Measurements from ENCODE around the gene ACIN1. TPM values are rescaled to one million over a fixed set of nuclear protein-coding genes. Genes with fewer than 3 reads are reported as not detected.

Gene ACIN1
- total RNA-seq, result 65.8 and 66.5 TPM in 2 replicates

GRCh38 chr14:23094666-23095195 is at the start of gene ACIN1:
Gene ACIN1 (minus strand): TSS chr14:23095136. CDS start chr14:23095112, 24 bp downstream.

DNA sequence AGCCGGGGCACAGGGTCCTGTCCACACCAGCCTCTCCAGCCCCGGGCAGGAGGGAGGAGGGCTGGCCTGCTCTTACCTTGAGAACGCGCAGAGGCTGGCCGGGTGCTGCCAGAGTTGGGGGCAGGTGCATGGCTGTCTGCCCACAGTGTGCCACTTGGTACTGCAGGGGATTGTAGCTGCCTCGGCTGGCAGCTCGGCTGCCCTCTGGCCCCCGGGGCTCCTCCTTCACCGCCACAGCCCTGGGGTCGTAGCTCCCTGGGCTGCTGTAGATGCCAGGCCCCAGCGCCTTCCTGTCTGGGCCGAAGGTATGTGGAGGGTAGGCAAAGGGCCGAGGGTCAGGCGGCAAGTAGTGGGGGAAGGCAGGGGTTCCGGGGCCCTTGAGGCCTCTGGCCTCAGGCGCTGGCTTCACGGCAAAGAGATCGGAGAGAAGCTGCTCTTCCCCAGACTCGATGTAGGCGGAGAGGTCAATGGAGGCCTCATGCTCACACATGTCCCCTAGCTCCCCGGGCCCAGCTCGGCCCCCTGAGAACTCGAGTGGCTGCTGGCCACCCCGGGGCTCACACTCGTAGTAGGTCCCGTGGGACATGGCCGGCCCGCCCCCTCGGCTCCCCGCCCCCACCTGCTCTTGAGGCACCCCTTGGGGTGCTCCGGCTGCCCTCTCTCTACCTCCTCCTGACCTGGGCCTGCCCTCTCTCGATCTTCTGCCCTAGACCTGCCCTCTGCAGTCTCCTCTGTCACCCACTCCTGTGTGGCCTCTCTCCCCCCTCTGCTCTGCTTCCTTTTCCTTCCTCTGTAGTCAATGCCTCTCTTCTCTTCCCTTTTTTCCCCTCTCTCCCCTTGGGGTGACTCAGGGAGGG is 23.8 kb upstream of the ACIN1 start, which contains the start of gene CEBPE:
TSS of gene CEBPE (minus strand) at position 750 of the 857 bp plus-strand sequence. CDS start at position 586, 164 bp downstream.

GRCh38 chr14:23104591-23105347 is 9.8 kb upstream of the ACIN1 start, which contains the start of gene CIROP:
Gene CIROP (minus strand): TSS chr14:23104989. CDS start chr14:23104920, 69 bp downstream.

DNA sequence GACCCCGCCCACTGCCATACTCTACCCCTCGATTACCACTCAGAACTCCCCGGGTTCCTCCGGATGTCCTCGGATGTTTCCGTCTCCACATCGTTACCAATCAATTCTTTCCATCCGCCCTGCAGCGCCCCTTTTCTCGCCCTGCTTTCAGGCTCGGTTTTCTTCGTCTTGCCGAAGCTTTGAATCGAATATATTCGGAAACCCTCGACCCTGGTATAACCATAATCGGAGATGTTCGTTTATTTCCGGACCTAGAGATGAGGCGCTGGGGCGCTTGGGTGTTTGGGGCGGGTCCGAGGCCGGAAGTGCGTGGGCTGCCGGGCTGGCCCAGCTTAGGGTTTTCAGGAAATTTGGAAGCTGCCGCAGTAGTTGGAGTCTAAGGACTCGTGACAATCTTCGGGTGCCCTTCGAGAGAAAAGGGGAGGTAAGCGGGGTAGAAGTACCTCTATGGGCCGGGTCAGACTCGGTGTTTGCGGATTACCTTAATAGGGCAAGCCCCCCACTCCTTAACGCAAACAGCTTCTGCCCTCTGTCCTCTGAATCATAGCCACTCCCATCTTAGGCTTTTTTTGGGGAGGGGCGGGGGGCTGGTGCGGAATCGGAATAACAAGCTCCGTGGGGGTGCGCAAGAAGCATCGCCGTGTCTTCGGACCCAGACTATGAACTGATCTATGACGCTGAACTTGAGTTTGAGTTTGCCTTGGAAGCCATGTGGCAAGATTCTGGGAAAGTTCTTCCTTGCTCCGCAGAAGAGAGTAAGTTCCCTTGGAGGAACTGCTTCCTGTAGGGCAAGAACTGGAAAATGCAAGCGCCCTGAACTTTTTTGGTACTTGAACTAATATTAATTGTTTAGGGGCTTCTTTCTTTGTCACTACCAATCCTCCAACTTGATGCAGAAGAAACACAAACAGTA is 516 bp upstream of the ACIN1 start, which contains the start of gene C14orf119:
TSS of gene C14orf119 (plus strand) at position 310 of the 913 bp plus-strand sequence. CDS start 2,154 bp downstream, outside the sequence.

GRCh38 chr14:23056956-23057756 is 37.8 kb downstream of the ACIN1 start, which contains the start of gene CDH24:
Gene CDH24 (minus strand): TSS chr14:23057520. CDS start chr14:23055733, 1,787 bp downstream.

GRCh38 chr14:23042162-23042965 is 52.6 kb downstream of the ACIN1 start, which contains the start of gene PSMB11:
Gene PSMB11 (plus strand): TSS chr14:23042212. CDS start chr14:23042226, 14 bp downstream.

GRCh38 chr14:23034498-23035302 is 60.2 kb downstream of the ACIN1 start, which contains the start of gene PSMB5:
Gene PSMB5 (minus strand): TSS chr14:23034900. CDS start chr14:23034881, 19 bp downstream.

DNA sequence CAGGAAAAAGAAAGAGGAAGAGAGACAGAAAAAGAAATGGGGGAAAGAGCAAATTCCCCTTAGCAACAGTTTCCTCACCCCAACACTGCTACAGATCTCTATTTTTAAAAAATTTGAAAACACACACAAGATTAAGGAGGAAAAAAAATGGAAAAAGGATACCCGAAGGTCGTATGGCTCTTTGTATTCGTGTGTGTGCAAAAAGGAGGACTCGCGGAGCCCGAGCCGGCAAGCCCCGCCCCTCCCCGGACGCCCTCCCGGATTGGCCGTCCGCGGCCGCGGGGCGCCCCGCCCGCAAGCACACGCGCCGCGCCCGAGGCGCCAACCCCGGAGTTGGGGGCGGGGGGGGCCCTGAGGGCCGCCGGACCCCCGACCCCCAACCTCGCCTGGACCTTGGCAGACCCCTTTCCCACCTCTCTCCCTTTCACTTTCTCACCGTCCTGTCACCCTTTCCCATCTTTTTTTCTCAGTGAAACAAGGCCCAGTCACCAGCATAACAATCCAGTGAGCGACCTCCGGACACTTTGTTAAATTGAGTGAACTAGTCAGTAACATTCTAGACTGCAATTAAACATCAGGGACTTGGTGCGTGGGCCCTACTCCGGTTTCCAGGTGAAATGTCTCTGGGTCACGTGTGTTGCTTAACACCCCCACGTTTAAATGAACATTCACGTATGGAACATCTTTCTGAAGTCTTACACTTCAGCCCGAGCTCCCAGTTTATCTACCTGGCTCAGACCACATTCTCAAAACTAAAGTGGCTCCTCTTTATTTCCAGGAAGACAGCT is 84.8 kb downstream of the ACIN1 start, which contains the start of gene C14orf93:
TSS of gene C14orf93 (minus strand) at position 205 of the 788 bp plus-strand sequence. CDS start 11,120 bp downstream, outside the sequence.

Other genes with a start within 250 kb of the ACIN1 start
- gene LRP10, start 223.4 kb downstream of the ACIN1 start, total RNA-seq, result 108 and 118 TPM in 2 replicates
- gene REM2, start 211.9 kb downstream of the ACIN1 start, total RNA-seq, result 0.27 TPM in 1 of 2 replicates, not detected in the other
- 56.8 and 79.5 TPM in 2 replicates for gene RBM23, start 176.0 kb downstream of the ACIN1 start, total RNA-seq
- 71.5 and 73.8 TPM in 2 replicates for gene PRMT5, start 165.8 kb downstream of the ACIN1 start, total RNA-seq
- gene HAUS4, start 138.0 kb downstream of the ACIN1 start, total RNA-seq, result 61.1 and 74.4 TPM in 2 replicates
- 44.1 and 45.2 TPM in 2 replicates for gene AJUBA, start 112.6 kb downstream of the ACIN1 start, total RNA-seq
- gene C14orf93, start 85.0 kb downstream of the ACIN1 start, total RNA-seq, result 5.8 and 8.2 TPM in 2 replicates
- gene PSMB5, start 60.2 kb downstream of the ACIN1 start, total RNA-seq, result 359 and 397 TPM in 2 replicates
- gene PSMB11, start 52.9 kb downstream of the ACIN1 start, total RNA-seq, result not detected in 2 replicates
- 11.5 and 16.7 TPM in 2 replicates for gene CDH24, start 37.6 kb downstream of the ACIN1 start, total RNA-seq
- gene C14orf119, start 369 bp upstream of the ACIN1 start, total RNA-seq, result 32.6 and 57.0 TPM in 2 replicates
- gene CIROP, start 9.9 kb upstream of the ACIN1 start, total RNA-seq, result not detected in 2 replicates
- not detected in 2 replicates for gene CEBPE, start 24.1 kb upstream of the ACIN1 start, total RNA-seq
- not detected in 2 replicates for gene SLC7A8, start 88.5 kb upstream of the ACIN1 start, total RNA-seq
- gene RNF212B, start 142.8 kb upstream of the ACIN1 start, total RNA-seq, result not detected in 2 replicates
- 5.9 and 6.7 TPM in 2 replicates for gene HOMEZ, start 191.0 kb upstream of the ACIN1 start, total RNA-seq
- gene PPP1R3E, start 207.7 kb upstream of the ACIN1 start, total RNA-seq, result 1.00 and 2.1 TPM in 2 replicates
- 7.7 and 11.4 TPM in 2 replicates for gene BCL2L2, start 211.7 kb upstream of the ACIN1 start, total RNA-seq
- 61.6 and 76.0 TPM in 2 replicates for gene PABPN1, start 226.3 kb upstream of the ACIN1 start, total RNA-seq